Embryonic facial prominence (tissue), 1 donor: ENCODE measurements around the gene PELO.

Source experiments
- DNase-seq: peaks from one replicate; pipeline ENCODE4 v3.0.0-alpha.2; 2016; ENCODE audit errors: extremely low spot score

PELO gene

GRCh38 chr5:52830650-52831049 lies 42.9 kb downstream of the PELO start:
- no peak for DNase-seq

DNA sequence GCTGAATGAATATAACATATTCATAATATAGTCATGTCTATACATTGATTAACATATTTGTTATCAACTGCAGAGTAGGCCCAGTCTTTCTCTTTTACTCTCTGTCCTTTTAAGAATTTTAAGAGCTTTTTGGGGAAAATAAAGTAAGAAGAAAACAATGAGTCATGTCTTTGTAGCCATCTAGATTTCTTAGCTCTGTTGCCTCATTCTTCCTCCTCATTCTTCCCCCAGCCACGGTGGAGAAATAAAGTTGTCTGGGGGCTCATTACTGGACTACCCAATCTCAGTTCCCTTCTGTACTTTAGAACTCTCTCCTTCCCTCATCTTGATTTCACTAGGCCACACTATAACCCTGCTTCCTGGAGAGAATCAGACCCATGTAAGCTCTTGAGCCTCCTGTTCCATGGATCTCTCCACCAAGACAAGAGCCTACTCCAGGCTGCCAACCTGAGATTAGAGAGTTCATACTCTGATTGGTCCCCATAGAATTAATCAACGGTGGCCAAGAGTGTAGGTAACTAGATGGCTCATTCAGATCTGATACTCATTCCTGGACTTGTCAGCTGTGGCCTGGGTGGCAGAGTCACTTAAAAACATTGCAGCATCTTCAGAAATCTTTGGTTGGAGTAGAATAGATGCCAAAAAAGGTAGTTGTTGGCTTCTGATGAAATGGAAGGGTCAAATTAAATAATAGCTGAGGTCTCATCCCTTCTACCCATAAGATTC lies 44.2 kb downstream of the PELO start:
- no peak for DNase-seq

GRCh38 chr5:52834320-52834719 lies 46.6 kb downstream of the PELO start:
- DNase-seq, result no peak

GRCh38 chr5:52837068-52837467 lies 49.4 kb downstream of the PELO start:
- no peak for DNase-seq
